Measurements from ENCODE around the gene GOLIM4.

GOLIM4 gene

GRCh38 chr3:167996514-167996913 lies 99.2 kb downstream of the GOLIM4 start:
- no peak for DNase-seq
- TF ChIP-seq POLR2A (IDR thresholded peaks at IDR 0.05; ENCODE audit: low read length) (no peak), GATA1 (IDR thresholded peaks at IDR 0.05; ENCODE audit: low read depth, low read length) (no peak)

- TF ChIP-seq GATA1 (IDR thresholded peaks at IDR 0.05; ENCODE audit: low read depth, low read length), result no peak
- TF ChIP-seq POLR2A (IDR thresholded peaks at IDR 0.05; ENCODE audit: low read length), result no peak
- no peak for DNase-seq
Measured at GRCh38 chr3:167992381-167992780, 103.3 kb downstream of the GOLIM4 start.

GRCh38 chr3:167991213-167991612 lies 104.5 kb downstream of the GOLIM4 start:
- TF ChIP-seq GATA1 (IDR thresholded peaks at IDR 0.05; ENCODE audit: low read depth, low read length) (no peak), POLR2A (IDR thresholded peaks at IDR 0.05; ENCODE audit: low read length) (no peak)

DNA sequence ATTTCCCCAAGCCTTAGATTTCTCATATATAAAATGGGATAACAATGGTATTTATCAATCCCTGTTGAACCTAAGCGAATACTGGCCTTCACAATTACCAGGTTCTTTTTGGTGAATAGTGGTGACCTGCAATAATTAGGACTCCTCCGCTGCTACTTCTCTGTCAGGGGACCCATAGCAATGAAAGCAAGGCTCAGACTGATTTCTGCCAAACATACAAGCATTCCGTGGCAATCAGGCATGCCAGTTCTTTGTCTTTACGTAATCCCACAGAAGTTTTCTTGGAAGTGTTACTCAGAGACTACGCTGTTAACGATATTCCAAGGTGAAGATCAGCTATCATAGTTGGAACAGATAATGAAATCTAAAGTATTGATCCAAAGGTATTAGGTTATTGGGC lies 105.7 kb downstream of the GOLIM4 start:
- TF ChIP-seq POLR2A (IDR thresholded peaks at IDR 0.05; ENCODE audit: low read length) (no peak), GATA1 (IDR thresholded peaks at IDR 0.05; ENCODE audit: low read depth, low read length) (no peak)
- no peak for DNase-seq

More at GRCh38 chr3:167991213-167991612, 104.5 kb downstream of the GOLIM4 start:
- DNase-seq, result no peak

- TF ChIP-seq GATA1 (IDR thresholded peaks at IDR 0.05; ENCODE audit: low read depth, low read length) (no peak), POLR2A (IDR thresholded peaks at IDR 0.05; ENCODE audit: low read length) (no peak)
- DNase-seq, result no peak
Measured at GRCh38 chr3:167989066-167989465, 106.7 kb downstream of the GOLIM4 start.

DNA sequence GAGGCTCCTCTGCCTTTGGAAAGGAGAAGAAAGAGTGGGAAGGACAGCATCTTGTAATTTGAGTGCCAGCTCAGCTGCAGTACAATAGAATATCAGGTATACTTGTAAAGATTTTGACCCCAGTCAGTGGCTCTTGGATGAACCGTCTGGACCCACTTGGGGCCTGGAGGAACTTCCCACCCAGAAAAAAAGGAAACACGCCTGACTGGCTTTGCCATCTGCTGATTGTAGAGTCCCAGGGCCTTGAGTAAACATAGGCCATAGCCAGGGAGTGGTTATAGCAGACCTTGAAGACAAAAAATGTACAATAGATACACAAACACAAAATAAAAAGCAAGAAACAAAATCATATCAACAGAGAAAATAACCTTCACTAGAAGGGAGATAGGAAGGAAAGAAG lies 112.1 kb downstream of the GOLIM4 start:
- no peak for DNase-seq
- TF ChIP-seq POLR2A (IDR thresholded peaks at IDR 0.05; ENCODE audit: low read length) (no peak), GATA1 (IDR thresholded peaks at IDR 0.05; ENCODE audit: low read depth, low read length) (no peak)

DNA sequence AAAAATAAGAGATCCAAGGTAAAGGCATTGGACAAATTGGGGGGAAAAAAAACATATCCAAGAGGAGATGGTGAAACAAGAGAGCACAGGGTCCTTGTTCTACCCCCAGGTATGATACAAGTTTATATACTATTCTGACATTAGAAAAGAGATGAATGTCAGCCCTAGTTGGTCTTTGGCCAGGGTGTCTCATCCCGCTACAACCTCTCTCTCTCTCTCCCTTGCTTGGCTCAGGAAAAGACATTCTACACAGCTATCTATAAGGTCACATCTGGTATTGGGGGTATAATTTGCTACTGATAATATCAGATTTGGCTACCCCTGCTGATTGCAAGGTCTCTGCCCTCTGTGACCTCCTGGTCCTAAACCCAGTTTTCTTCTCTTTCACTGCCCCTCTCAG lies 117.2 kb downstream of the GOLIM4 start:
- TF ChIP-seq GATA1 (IDR thresholded peaks at IDR 0.05; ENCODE audit: low read depth, low read length), result no peak
- no peak for TF ChIP-seq POLR2A (IDR thresholded peaks at IDR 0.05; ENCODE audit: low read length)

DNA sequence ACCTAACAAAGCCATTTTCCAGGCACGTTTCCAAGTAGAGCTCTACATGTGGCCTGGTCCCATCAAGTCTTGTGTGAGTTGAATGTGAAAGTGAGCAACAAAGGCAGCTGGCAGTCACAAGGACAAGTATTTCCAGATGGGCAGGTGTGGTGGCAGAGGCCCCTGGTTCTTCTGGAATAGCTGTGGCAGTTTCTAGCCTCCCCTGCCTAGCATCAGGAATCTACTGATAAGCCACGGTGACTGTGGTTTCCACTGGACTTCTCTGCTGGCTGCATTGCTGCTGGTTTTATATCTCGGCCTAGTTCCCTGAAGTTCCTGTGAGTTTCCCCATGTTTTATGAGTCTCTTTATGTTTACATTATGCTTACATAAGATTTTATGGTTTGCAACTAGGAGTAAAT lies 117.7 kb downstream of the GOLIM4 start:
- DNase-seq, result peak; percentile 30 to 59
- no peak for TF ChIP-seq POLR2A (IDR thresholded peaks at IDR 0.05; ENCODE audit: low read length)
- no peak for TF ChIP-seq GATA1 (IDR thresholded peaks at IDR 0.05; ENCODE audit: low read depth, low read length)

More for the DNA sequence above, 117.2 kb downstream of the GOLIM4 start:
- DNase-seq, result peak in 1 of 2 experiments; percentile 41

DNA sequence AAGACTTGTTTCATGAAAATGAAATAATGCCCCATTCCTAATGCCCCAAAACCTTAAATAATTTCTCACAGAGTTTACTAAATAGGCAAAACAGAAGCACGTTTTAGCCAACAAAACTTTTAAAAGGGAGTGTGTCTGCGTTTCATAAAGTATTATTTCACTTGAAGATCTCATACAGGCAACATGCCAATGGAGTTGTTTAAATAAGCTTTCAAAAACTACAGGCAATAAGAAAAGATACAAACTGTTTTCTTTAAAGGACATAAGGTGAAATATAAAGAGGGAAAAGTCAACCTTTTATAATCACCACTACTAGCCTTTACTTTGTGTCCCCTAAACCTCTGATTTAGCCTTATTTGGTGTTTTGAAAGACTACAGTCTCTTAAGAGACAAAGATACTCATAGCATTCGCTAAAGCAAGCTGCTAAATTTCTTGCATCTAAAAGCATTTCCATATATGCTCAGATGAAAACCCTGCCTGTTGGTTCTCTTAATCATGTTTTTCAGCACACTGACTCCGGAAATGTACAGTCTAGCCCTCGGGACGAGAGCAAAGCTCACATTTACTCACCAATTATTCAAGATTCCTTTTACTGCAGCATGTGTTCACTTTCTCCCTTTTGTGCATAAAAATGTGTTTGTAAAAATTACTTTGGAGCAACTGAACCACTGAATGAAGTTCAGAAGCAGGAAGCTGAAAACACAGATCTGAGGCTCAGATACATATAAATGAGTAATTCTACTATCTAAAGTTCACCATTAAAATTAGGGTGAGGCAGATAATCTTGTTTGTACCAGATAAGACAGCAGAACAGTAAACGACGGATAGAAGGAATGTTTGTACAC lies 119.0 kb downstream of the GOLIM4 start:
- DNase-seq, result peak; percentile 12 to 45
- TF ChIP-seq POLR2A (IDR thresholded peaks at IDR 0.05; ENCODE audit: low read length) (no peak), GATA1 (IDR thresholded peaks at IDR 0.05; ENCODE audit: low read depth, low read length) (no peak)

DNA sequence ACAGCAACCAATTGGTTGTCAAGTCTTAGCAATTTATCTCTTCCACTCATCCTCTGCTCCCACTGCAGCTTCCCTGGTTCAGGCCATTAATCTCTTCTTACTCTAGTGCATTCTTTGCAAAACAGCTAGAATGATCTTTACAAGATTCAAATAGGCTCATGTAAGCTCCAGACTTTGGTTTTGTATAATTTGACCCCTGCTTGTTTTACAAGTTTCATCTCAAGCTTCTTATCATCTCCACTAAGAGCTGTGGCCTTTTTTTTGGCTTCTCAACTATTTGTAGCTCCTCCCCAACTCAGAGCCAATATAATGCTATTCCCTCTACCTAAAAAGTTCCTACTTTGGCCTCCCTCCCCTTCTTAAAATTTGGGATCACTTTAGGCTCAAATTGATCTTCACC lies 121.8 kb downstream of the GOLIM4 start:
- no peak for DNase-seq
- no peak for TF ChIP-seq POLR2A (IDR thresholded peaks at IDR 0.05; ENCODE audit: low read length)
- TF ChIP-seq GATA1 (IDR thresholded peaks at IDR 0.05; ENCODE audit: low read depth, low read length), result no peak

DNA sequence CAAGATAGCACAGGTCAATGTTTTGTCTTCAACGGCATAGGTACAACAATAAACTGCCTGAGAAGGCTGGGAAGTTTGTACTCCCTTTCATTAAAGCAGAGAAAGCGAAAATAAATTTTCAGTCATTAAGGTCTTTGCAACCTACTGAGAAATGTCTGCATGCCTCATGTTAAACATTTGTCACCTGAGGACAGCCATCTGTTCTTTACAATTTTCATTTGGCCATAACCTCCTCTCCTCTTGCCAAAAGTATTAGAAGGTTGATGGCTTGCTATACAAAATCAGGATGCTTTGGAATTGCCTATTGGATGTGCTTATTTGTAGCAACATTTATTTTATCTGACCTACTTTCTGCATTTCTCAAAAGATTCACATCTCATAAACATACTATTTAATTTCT lies 122.7 kb downstream of the GOLIM4 start:
- TF ChIP-seq POLR2A (IDR thresholded peaks at IDR 0.05; ENCODE audit: low read length) (no peak), GATA1 (IDR thresholded peaks at IDR 0.05; ENCODE audit: low read depth, low read length) (no peak)
- no peak for DNase-seq

DNA sequence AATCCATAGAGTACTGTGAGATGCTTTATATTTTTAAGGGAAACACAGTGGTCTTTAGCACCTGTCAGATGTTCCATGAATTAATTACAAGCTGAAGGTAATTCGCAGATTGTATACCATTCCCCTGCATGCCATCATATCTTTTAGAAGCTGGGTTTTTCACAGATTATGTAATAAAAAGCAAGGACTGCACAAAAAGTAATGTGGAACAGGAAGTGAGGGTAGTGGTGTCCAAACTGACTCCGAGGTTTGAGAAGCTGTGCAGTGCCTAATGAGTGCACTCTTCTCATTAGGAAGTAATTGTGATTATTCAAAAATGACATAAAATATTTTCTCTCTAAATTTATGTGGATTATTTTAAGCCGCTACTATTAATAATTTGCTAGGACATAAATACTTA lies 123.2 kb downstream of the GOLIM4 start:
- no peak for DNase-seq
- TF ChIP-seq POLR2A (IDR thresholded peaks at IDR 0.05; ENCODE audit: low read length) (no peak), GATA1 (IDR thresholded peaks at IDR 0.05; ENCODE audit: low read depth, low read length) (no peak)

- TF ChIP-seq GATA1 (IDR thresholded peaks at IDR 0.05; ENCODE audit: low read depth, low read length) (no peak), POLR2A (IDR thresholded peaks at IDR 0.05; ENCODE audit: low read length) (no peak)
- no peak for DNase-seq
Measured at GRCh38 chr3:167969548-167969947, 126.2 kb downstream of the GOLIM4 start.

- TF ChIP-seq GATA1 (IDR thresholded peaks at IDR 0.05; ENCODE audit: low read depth, low read length) (no peak), POLR2A (IDR thresholded peaks at IDR 0.05; ENCODE audit: low read length) (no peak)
- DNase-seq, result no peak
Measured at GRCh38 chr3:167967257-167968036, 128.3 kb downstream of the GOLIM4 start.

Data from erythroblast (primary cell).